ENCODE measurements around the gene NDUFA13. TPM values are rescaled to one million over a fixed set of nuclear protein-coding genes. Genes with fewer than 3 reads are reported as not detected.

Gene NDUFA13
- total RNA-seq, 1 donor from 2014 or later, result 12.7 TPM

DNA sequence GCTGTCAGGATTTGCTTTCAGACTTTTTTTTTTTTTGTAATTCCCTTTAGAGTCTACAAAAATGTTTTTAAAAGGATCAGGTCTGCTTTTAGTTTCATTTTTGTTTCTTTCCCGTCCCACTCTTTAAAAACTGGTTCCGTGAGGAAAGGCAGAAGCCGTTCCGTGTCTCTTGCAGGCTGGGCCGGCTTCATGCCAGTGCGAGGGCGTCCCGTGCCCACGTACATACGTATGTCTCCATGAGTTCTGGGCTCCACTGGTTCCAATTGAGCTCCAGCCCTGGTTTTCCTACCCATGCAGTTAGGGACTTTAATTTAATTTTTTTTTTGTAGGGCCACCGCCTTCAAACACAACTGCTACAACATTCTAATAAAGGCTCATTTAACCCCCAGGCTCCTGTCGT, 9.4 kb upstream of the NDUFA13 start:
- peak overlapping the region in 1 of 2 donors; percentile 28 for H3K4me3 ChIP-seq
- no peak for TF ChIP-seq CTCF (IDR thresholded peaks at IDR 0.05)
- intact Hi-C loops (cut with DNase I), result no loop called here

GRCh38 chr19:19507354-19507753, 8.7 kb upstream of the NDUFA13 start:
- DNase-seq (ENCODE audit: low spot score in 2 of 2), result no peak
- no peaks in the 10 kb centered on the region for H3K9me3 ChIP-seq
- H3K4me3 ChIP-seq, result no peak overlapping the region
- H3K36me3 ChIP-seq, result peaks cover 25 to 45% of the 10 kb centered on the region in 2 donors
- no peaks in the 10 kb centered on the region for H3K27me3 ChIP-seq
- H3K27ac ChIP-seq, result no peak overlapping the region
- H3K4me1 ChIP-seq, result peaks cover 0 to 4% of the 10 kb centered on the region in 2 donors
- intact Hi-C loops (cut with DNase I), result no loop called here
- TF ChIP-seq CTCF (IDR thresholded peaks at IDR 0.05), result no peak

More for the DNA sequence above, 9.4 kb upstream of the NDUFA13 start:
- no peak for DNase-seq (ENCODE audit: low spot score in 2 of 2)
- peaks cover 0 to 4% of the 10 kb centered on the region in 2 donors for H3K4me1 ChIP-seq
- no peaks in the 10 kb centered on the region for H3K27me3 ChIP-seq
- H3K36me3 ChIP-seq, result peaks cover 33 to 53% of the 10 kb centered on the region in 2 donors
- no peak overlapping the region for H3K27ac ChIP-seq
- no peaks in the 10 kb centered on the region for H3K9me3 ChIP-seq

DNA sequence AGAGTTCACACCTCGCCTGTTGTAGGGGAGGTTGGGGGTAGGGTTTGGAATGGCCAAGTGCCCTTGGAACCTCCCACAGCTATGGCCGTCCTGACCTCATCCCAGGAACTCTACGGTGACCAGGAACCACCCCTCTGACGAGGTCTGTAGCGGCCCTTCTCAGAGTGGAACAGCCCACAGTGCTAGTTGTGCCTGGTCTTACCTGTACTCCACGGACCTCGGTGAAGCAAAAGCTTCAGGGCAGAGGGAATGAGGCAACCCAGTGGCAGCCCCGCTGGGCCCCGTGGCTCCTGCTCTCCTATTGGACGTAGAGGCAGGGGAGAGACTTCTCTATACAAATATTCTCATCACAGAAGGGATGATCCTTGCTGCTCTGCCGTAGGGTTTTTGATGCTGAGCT, 7.8 kb upstream of the NDUFA13 start:
- TF ChIP-seq CTCF (IDR thresholded peaks at IDR 0.05), result no peak
- peaks cover 16 to 37% of the 10 kb centered on the region in 2 donors for H3K36me3 ChIP-seq
- no peak overlapping the region for H3K27ac ChIP-seq
- H3K4me3 ChIP-seq, result no peak overlapping the region
- peaks cover 0 to 4% of the 10 kb centered on the region in 2 donors for H3K4me1 ChIP-seq
- DNase-seq (ENCODE audit: low spot score in 2 of 2), result no peak
- intact Hi-C loops (cut with DNase I), result no loop called here
- H3K27me3 ChIP-seq, result no peaks in the 10 kb centered on the region
- H3K9me3 ChIP-seq, result no peaks in the 10 kb centered on the region

DNA sequence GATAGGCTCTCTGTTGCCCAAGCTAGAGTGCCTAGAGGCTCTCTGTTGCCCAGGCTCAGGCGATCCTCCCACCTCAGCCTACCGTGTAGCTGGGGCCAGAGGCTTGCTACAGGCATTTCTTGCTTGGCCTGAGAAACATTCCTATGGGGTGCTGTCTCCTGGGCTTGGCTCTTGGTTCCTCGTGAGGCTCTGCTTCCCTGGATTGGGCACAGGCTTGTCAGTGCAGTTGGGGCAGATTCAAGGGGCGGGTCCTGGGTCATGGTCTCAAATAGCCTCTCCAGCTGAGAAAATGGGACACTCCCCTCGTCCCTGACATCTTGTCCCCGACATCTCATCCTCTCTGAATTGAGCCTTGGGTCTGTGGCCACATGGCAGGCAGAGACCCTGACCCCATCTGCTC, 5.6 kb upstream of the NDUFA13 start:
- peaks cover 3 to 14% of the 10 kb centered on the region in 2 donors for H3K36me3 ChIP-seq
- no peaks in the 10 kb centered on the region for H3K27me3 ChIP-seq
- DNase-seq (ENCODE audit: low spot score in 2 of 2), result no peak
- no peaks in the 10 kb centered on the region for H3K9me3 ChIP-seq
- intact Hi-C loops (cut with DNase I), result loop anchor here (10.0 kb wide), 1 partner anchor 316 kb away; the partner anchor contains the start of genes BORCS8 and RFXANK
- H3K27ac ChIP-seq, result no peak overlapping the region
- no peak overlapping the region for H3K4me3 ChIP-seq
- TF ChIP-seq CTCF (IDR thresholded peaks at IDR 0.05), result no peak
- peaks cover 0 to 8% of the 10 kb centered on the region in 2 donors for H3K4me1 ChIP-seq

- Histone ChIP-seq H3K4me3 (no peak overlapping the region), H3K9me3 (no peaks in the 10 kb centered on the region), H3K4me1 (peaks cover 6 to 14% of the 10 kb centered on the region in 2 donors), H3K27ac (no peak overlapping the region), H3K27me3 (no peaks in the 10 kb centered on the region), H3K36me3 (no peaks in the 10 kb centered on the region)
- no peak for TF ChIP-seq CTCF (IDR thresholded peaks at IDR 0.05)
- no peak for DNase-seq (ENCODE audit: low spot score in 2 of 2)
- intact Hi-C loops (cut with DNase I), result loop anchor here (10.0 kb wide), 1 partner anchor 319 kb away; the partner anchor contains the start of genes BORCS8 and RFXANK
Observed at GRCh38 chr19:19513682-19514081, 2.3 kb upstream of the NDUFA13 start.
